Keratinocyte (primary cell): ENCODE data around the gene MGMT. TPM values are rescaled to one million over a fixed set of nuclear protein-coding genes. Genes with fewer than 3 reads are reported as not detected.

ENCODE experiments used
- DNase-seq: peaks from one replicate; pipeline ENCODE4 v3.0.0-alpha.2; 2011; ENCODE audit warnings: low read depth, missing footprints, low spot score
- FAIRE-seq: peaks from 2 replicates; lab custom pipeline; 2011; peaks lifted over from hg19 to GRCh38; lab: Jason Lieb, UNC
- H2AFZ ChIP-seq: 2 replicates; pipeline ENCODE4 v1.6.0; 2012; ENCODE audit warnings: low read length, control low read depth, inconsistent platforms; ENCODE audit not compliant: control insufficient read depth
- H3K27ac ChIP-seq: 2 replicates; pipeline ENCODE4 v1.5.1; 2011; ENCODE audit warnings: low read length; ENCODE audit not compliant: control insufficient read depth, insufficient read depth
- H3K27me3 ChIP-seq: 3 replicates; pipeline ENCODE4 v1.6.0; 2011; ENCODE audit warnings: low read length; ENCODE audit not compliant: control insufficient read depth, insufficient read depth; ENCODE audit errors: extremely low read depth
- H3K36me3 ChIP-seq, 2 experiments: 2 replicates in 1 of 2; 3 replicates in 1 of 2; pipeline ENCODE4 v1.5.1; 2011; ENCODE audit warnings: low read length in 2 of 2, mild to moderate bottlenecking in 1 of 2; ENCODE audit not compliant: control insufficient read depth in 2 of 2, insufficient read depth in 2 of 2; ENCODE audit errors: extremely low read depth in 1 of 2
- H3K4me1 ChIP-seq: 3 replicates; pipeline ENCODE4 v1.5.1; 2011; ENCODE audit warnings: low read length; ENCODE audit not compliant: control insufficient read depth, insufficient read depth; ENCODE audit errors: extremely low read depth
- H3K4me2 ChIP-seq: 3 replicates; pipeline ENCODE4 v1.6.0; 2011; ENCODE audit warnings: low read depth, low read length; ENCODE audit not compliant: control insufficient read depth, insufficient read depth; ENCODE audit errors: extremely low read depth
- H3K4me3 ChIP-seq, 3 experiments: fragments of 200-600 bp in 1 of 3; sonication (generic) in 1 of 3; 2 replicates in 2 of 3; 3 replicates in 1 of 3; pipeline ENCODE4 v1.5.1; 2011 to 2016; ENCODE audit warnings: low read length in 3 of 3, mild to moderate bottlenecking in 3 of 3, control low read depth in 2 of 3, inconsistent platforms in 1 of 3, low read depth in 1 of 3, mixed read lengths in 1 of 3, mixed run types in 1 of 3, moderate library complexity in 1 of 3; ENCODE audit not compliant: control insufficient read depth in 2 of 3, insufficient read depth in 2 of 3; ENCODE audit errors: extremely low read depth in 1 of 3
- H3K79me2 ChIP-seq: 2 replicates; pipeline ENCODE4 v1.6.0; 2012; ENCODE audit warnings: low read length; ENCODE audit not compliant: control insufficient read depth, insufficient read depth
- H3K9ac ChIP-seq: 3 replicates; pipeline ENCODE4 v1.6.0; 2011; ENCODE audit warnings: low read length; ENCODE audit not compliant: control insufficient read depth, insufficient read depth; ENCODE audit errors: extremely low read depth
- H3K9me1 ChIP-seq: 3 replicates; pipeline ENCODE4 v1.6.0; 2011; ENCODE audit warnings: low read length; ENCODE audit not compliant: control insufficient read depth, insufficient read depth; ENCODE audit errors: extremely low read depth
- H3K9me3 ChIP-seq: 2 replicates; pipeline ENCODE4 v1.5.1; 2012; ENCODE audit warnings: low read depth, low read length; ENCODE audit not compliant: control insufficient read depth
- H4K20me1 ChIP-seq: 3 replicates; pipeline ENCODE4 v1.6.0; 2011; ENCODE audit warnings: low read length; ENCODE audit not compliant: control insufficient read depth, insufficient read depth; ENCODE audit errors: extremely low read depth
- EZH2 ChIP-seq: IDR thresholded peaks from one replicate; pipeline ENCODE4 v1.6.1; 2012; ENCODE audit warnings: inconsistent platforms, mild to moderate bottlenecking, low read length, moderate library complexity
- dilution Hi-C: fragments of 300-500 bp; cut with MboI; formaldehyde crosslinking; loops from one replicate; pipeline ENCODE4 v1.7.0; 2020; ENCODE audit warnings: low sequenced_read_pairs; ENCODE audit not compliant: extremely low pct_ligation_motif_present
- polyA plus RNA-seq, 5 experiments: library from polyadenylated mRNA; depleted of rRNA in 3 of 5; stranded (reverse) in 3 of 5; stranded (forward) in 1 of 5; unstranded in 1 of 5; fragments of >200 nt; gene quantifications; 1 replicate in 1 of 5; 2 replicates in 3 of 5; 3 replicates in 1 of 5; pipeline versions ENCODE4 v1.2.1 to v1.2.3, GENCODE V29; 2011 to 2012; ENCODE audit warnings: missing spikeins in 2 of 5, low read depth in 1 of 5, low replicate concordance in 1 of 5
- TF ChIP-seq, protein P1 (sequence below), 3 experiments: IDR thresholded peaks in 1 of 3; conservative IDR thresholded peaks in 1 of 3; optimal IDR thresholded peaks in 1 of 3; 2 replicates in 2 of 3; 3 replicates in 1 of 3; pipeline versions ENCODE3 to v1.5.1; 2011; ENCODE audit warnings: low read length in 3 of 3, mild to moderate bottlenecking in 3 of 3, moderate library complexity in 2 of 3, control low read depth in 1 of 3, inconsistent platforms in 1 of 3; ENCODE audit not compliant: insufficient read depth in 2 of 3; ENCODE audit errors: extremely low read depth in 1 of 3

Gene MGMT
- polyA plus RNA-seq, 1 donor (not counting 4 experiments of a cell fraction or from before 2014, with no cell fraction given), result 15.2 TPM

DNA sequence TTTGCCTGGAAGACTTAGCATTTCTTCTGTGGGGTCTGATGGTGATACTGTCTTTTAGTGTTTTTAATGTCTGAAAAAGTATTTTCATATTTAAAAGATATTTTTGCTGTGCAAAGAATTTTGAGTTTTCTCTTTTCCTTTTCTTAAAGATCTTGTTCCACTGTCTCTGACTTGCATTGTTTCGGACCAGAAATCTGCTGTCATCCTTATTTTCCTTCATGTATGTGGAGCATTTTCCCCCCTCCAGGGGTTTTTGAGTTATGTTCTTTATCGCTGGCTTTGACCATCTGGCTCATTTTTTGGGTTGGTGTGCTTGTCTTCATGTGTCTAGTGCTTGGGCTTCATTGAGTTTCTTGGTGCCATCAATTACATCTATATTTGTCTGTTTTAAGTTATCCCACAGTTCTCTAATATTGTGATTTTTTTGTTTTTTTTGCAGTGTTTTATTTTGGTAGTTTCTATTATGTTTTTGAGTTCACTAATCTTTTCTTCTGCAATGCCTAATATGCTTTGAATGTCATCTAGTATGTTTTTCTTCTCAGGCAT is 119.9 kb downstream of the MGMT start:
- Histone ChIP-seq H3K4me2 (no peak overlapping the region), H4K20me1 (no peaks in the 10 kb centered on the region), H3K9ac (no peak overlapping the region), H3K79me2 (no peaks in the 10 kb centered on the region), H3K4me3 (no peak overlapping the region), H3K9me3 (peaks cover 3% of the 10 kb centered on the region), H3K9me1 (no peaks in the 10 kb centered on the region), H2AFZ (no peak overlapping the region), H3K27ac (no peak overlapping the region), H3K4me1 (no peaks in the 10 kb centered on the region), H3K27me3 (no peaks in the 10 kb centered on the region), H3K36me3 (peaks cover 0 to 2% of the 10 kb centered on the region in 2 experiments)
- dilution Hi-C loops, result no loop called here
- FAIRE-seq (no peak), DNase-seq (no peak)
- TF ChIP-seq, protein P1, sequence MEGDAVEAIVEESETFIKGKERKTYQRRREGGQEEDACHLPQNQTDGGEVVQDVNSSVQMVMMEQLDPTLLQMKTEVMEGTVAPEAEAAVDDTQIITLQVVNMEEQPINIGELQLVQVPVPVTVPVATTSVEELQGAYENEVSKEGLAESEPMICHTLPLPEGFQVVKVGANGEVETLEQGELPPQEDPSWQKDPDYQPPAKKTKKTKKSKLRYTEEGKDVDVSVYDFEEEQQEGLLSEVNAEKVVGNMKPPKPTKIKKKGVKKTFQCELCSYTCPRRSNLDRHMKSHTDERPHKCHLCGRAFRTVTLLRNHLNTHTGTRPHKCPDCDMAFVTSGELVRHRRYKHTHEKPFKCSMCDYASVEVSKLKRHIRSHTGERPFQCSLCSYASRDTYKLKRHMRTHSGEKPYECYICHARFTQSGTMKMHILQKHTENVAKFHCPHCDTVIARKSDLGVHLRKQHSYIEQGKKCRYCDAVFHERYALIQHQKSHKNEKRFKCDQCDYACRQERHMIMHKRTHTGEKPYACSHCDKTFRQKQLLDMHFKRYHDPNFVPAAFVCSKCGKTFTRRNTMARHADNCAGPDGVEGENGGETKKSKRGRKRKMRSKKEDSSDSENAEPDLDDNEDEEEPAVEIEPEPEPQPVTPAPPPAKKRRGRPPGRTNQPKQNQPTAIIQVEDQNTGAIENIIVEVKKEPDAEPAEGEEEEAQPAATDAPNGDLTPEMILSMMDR (optimal IDR thresholded peaks at IDR 0.05 in 1 of 3, IDR thresholded peaks at IDR 0.05 in 1 of 3, conservative IDR thresholded peaks at IDR 0.05 in 1 of 3; ENCODE audit: extremely low read depth in 1 of 3, insufficient read depth in 2 of 3, low read length in 3 of 3), result no peak
- no peak for TF ChIP-seq EZH2

DNA sequence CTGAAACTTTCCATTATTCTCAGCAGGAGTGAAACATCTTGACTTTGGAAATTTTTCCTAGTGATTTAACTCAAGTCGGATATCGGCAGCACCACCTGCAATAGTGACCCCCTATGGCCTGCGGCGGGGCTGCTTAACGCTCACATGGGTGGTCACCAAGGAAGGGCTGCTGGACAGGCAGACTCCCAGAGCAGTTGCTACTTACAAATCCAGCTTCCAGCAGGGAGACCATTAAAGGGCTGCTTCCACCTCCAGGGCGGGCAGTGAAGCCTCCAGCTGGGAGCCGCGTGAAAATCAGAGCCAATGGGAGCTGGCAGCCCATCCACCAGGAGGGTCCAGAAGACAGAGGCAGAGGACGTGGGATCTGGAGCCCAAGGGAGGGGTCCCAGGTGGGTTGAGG is 122.5 kb downstream of the MGMT start:
- H3K79me2 ChIP-seq, result no peaks in the 10 kb centered on the region
- DNase-seq (no peak), FAIRE-seq (no peak)
- no peak overlapping the region for H3K27ac ChIP-seq
- H3K4me3 ChIP-seq, result no peak overlapping the region
- no peaks in the 10 kb centered on the region for H3K9me1 ChIP-seq
- TF ChIP-seq EZH2, result no peak
- TF ChIP-seq, protein P1 (optimal IDR thresholded peaks at IDR 0.05 in 1 of 3, IDR thresholded peaks at IDR 0.05 in 1 of 3, conservative IDR thresholded peaks at IDR 0.05 in 1 of 3; ENCODE audit: extremely low read depth in 1 of 3, insufficient read depth in 2 of 3, low read length in 3 of 3), result no peak
- H3K4me1 ChIP-seq, result no peaks in the 10 kb centered on the region
- H4K20me1 ChIP-seq, result no peaks in the 10 kb centered on the region
- H3K9ac ChIP-seq, result no peak overlapping the region
- dilution Hi-C loops, result no loop called here
- H3K4me2 ChIP-seq, result no peak overlapping the region
- H3K27me3 ChIP-seq, result no peaks in the 10 kb centered on the region
- H3K36me3 ChIP-seq, result peaks cover 0 to 2% of the 10 kb centered on the region in 2 experiments
- peaks cover 3% of the 10 kb centered on the region for H3K9me3 ChIP-seq
- H2AFZ ChIP-seq, result no peak overlapping the region
